Germinal center (tissue), 1 donor: ENCODE results near the gene GUF1.

Experiments used
- DNase-seq: peaks from one replicate; pipeline ENCODE4 v3.0.0; 2012; ENCODE audit warnings: mixed read lengths, low spot score

GUF1 gene, protein sequence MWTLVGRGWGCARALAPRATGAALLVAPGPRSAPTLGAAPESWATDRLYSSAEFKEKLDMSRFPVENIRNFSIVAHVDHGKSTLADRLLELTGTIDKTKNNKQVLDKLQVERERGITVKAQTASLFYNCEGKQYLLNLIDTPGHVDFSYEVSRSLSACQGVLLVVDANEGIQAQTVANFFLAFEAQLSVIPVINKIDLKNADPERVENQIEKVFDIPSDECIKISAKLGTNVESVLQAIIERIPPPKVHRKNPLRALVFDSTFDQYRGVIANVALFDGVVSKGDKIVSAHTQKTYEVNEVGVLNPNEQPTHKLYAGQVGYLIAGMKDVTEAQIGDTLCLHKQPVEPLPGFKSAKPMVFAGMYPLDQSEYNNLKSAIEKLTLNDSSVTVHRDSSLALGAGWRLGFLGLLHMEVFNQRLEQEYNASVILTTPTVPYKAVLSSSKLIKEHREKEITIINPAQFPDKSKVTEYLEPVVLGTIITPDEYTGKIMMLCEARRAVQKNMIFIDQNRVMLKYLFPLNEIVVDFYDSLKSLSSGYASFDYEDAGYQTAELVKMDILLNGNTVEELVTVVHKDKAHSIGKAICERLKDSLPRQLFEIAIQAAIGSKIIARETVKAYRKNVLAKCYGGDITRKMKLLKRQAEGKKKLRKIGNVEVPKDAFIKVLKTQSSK

DNA sequence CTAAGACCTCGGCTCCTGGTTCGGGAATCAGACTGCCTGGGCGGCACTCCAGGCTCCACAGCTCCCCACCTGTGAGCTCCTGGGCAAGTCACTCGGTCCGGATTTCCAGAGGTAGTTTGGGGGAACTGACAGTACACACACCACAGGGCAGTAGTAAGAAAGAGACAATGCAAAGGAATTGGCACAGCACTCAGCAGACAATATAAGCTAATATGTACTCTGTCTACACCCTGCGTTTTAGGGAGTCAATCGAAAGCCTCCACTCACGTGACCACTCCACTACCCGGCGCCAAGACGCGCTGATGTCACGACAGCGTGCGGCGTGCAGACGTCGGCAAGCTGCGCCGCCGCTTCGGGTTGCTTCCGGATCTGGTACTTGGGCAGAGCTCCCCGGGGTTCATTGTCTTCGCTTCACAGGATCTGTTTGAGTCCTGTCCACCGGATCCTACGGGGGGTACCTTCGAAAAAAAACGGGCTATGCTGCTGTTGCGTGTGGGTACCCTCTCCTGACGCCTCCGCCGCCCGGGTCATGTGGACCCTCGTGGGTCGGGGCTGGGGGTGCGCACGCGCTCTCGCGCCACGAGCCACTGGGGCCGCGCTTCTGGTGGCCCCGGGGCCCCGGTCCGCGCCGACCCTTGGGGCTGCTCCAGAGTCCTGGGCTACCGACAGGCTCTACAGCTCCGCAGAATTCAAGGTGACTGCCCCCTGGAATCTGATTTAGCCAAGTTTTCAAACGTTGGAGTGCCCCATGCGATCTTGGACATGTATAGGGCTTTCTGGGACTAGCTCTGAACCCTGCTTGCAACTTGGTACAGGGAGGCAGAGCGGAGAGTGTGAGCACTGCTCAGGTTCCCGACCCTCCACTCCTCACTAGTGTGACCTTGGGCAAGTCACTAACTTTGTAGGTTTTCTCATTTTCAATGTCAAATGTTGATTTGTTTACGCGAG is at the start of gene GUF1:
Gene GUF1 (plus strand): TSS at position 327 of the 948 bp plus-strand sequence. CDS start 203 bp downstream, at position 530.
- DNase-seq: peak; percentile 84

DNA sequence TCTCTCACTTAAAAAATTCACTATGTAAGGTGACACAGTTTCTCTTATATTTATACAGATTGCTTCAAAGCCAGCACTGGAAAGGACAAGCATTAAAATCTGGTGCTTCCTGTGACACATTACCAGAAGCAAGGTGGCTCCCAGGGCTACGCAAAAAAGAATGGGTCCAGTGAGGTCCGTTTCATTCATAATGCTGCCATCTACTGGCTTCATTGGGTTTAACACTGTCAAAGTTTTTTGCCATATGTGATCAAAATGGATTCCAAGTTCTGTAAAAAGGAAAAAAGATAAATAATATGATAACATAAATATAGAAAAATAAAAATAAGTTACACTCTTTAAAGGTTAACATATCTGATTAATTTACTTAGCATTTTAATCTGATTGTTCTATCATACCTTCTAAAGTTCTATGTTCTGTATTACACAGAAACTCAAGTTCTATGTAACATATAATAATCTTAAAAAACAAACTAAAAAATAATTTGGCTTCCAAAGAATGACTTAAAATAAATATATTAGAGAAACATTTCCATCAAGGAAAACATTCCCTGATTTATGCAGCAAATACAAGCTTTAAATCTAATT is 48.8 kb upstream of the GUF1 start:
- DNase-seq: peak; percentile 44

DNA sequence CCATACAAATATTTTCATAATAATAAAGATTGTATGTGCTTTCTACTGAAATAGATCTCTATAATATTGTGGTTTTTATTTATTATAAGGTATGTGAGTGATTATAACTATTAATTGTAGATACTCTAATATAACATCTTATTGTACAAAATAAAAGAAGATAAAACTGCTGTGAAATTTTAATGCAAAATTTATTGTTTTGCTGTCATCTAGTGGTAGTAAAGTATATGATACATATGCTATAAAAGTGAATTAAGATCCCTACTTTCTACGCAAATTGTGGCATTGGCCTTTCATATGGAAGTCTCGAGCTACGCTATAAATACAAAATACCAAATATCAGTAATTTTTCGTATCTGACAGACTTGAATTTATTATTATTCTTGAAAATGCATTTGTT is 46.1 kb upstream of the GUF1 start:
- no peak for DNase-seq

DNA sequence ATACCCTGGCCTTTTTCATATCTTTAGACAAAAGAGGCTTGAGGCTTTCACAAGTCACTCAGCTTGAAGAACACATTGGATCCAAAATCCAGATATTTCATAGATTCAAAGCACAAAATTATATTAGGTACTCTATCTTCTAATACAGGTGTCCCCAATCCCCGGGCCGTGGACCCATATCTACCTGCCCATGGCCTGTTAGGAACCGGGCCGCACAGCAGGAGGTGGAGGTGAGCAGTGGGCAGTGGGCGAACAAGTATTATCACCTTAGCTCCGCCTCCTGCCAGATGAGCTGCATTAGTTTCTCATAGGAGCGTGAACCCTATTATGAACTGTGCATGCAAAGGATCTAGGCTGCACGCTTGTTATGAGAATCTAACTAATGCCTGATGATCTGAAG is 45.5 kb upstream of the GUF1 start:
- no peak for DNase-seq

DNA sequence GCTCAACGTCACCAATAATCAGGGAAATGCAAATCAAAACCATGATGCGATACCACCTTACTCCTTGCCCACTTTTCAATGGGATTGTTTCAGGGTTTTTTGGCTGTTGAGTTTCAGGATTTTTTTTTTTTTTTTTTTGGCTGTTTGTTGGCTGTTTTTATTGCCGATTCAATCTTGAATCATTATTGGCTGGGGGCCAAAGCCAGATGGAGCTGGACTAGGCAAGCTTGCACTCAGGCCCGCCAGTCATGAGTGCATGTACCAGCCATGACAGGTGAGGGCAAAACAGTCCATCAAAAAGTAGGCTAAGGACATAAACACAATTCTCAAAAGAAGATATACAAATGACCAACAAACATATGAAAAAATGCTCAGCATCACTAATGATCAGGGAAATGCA is 40.1 kb upstream of the GUF1 start:
- DNase-seq: no peak

DNA sequence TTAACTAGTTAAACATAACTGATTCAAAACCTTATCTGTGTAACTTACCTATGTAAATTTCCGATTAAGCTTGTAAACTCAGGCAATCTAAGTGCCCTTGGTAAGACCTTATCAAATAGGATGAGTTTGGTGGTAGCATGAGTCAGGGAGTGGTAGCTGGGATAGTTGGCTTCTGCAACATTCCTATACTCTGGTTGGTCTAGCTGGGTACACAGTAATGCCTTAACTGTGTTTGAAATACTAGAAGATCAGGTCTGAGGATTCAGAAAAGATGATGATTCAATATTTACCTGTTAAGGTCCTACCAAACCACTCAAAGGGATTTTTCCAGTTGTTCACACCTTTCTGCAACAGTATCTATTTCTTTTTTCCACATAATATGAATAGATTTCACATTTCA is 32.1 kb upstream of the GUF1 start:
- no peak for DNase-seq

DNA sequence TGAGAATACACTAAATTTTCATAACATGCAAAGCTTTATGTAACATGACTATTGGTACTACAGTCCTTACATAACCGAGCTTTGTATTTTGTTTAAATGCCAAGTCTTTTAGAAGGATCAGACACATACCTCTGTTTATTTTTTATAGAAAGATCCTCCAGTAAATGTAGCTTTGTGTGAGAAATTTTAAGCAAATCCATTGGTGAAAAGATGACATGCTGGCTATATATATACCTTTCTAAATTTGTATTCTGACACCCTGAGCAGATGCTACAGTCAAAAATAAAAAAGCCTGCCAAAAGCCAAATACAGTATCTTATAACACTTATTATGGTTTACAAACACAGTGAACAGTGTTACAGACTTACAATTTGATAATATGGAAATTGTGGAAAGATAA is 26.8 kb upstream of the GUF1 start, which contains the start of gene YIPF7:
Gene YIPF7 (minus strand): TSS at position 201 of the 400 bp plus-strand sequence. CDS start 1,525 bp downstream, outside the sequence.
- DNase-seq: no peak

DNA sequence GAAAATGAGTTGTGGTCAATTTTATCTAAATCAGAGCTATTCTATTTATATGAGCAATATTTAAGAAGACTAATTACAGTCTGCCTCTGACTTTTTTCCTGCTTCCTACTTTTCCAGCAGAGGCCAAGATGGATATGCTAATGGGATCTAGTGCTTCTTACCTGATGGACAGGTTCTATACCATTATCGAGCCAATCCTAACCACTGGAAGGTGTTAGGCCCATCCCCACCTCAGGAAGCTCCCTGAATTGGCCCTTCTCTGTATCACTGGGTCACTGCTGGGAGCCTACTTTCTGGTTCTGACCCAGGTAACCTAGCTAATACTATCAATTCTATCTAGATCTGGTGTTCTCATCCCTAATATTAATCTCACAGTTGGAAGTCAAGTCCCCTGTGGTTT is 26.2 kb upstream of the GUF1 start:
- no peak for DNase-seq

DNA sequence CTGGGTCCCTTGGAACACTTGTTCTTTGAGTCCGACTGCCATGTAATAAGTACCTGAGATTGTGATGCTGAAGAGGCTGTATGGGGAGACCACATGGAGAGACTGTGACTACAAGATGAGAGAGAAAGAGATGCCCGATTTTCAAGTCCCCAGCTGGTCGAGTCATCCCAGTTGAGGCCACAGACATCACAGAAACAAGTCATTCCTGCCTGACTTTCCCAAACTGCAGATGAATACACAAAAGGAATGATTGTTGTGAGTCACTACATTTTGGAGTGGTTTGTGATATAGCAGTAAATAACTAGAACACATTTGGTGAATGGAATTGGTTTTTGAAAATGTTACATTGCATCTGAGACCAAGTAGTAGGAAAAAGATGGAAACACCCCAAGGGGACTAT is 17.8 kb upstream of the GUF1 start:
- DNase-seq: no peak

DNA sequence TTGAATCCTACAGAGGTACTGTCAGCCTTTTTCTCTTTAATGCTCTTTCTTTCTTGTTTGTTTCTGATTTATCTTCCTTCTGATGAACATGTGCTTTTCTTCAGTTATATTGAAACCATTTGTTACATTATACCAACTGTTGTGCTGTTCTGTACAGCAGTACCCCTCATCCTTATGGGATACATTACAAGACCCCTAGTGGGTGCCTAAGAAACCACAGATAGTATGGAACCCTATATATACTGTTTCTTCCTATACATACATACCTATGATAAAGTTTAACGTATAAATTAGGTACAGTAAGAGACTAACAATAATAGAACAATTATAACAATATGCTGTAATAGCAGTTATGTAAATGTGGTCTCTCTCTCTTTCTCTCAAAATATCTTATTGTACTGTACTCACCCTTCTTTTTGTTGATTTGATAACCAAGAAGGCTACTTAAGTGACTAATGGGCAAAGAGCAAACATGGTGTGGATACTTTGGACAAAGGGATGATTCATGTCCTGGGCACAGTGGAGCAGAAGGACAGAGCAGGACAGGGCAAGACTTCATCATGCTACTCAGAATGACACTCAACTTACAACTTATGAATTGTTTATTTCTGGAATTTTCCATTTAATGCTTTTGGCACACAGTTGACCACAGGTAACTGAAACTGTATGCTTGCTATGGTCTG is 16.1 kb upstream of the GUF1 start:
- no peak for DNase-seq

DNA sequence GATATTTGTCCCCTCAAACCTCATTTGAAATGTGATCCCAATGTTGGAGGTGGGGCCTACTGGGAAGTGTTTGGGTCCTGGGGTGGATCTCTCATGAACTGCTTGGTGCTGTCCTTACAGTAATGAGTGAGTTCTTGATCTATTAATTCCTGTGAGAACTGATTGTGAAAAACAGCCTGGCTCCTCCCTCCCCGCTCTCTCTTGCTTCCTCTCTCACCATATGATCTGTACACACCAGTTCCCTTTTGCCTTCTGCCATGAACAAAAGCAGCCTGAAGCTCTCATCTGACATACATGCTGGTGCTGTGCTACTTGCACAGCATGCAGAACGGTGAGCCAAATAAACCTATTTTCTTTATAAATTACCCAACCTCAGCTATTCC is 15.6 kb upstream of the GUF1 start:
- no peak for DNase-seq

DNA sequence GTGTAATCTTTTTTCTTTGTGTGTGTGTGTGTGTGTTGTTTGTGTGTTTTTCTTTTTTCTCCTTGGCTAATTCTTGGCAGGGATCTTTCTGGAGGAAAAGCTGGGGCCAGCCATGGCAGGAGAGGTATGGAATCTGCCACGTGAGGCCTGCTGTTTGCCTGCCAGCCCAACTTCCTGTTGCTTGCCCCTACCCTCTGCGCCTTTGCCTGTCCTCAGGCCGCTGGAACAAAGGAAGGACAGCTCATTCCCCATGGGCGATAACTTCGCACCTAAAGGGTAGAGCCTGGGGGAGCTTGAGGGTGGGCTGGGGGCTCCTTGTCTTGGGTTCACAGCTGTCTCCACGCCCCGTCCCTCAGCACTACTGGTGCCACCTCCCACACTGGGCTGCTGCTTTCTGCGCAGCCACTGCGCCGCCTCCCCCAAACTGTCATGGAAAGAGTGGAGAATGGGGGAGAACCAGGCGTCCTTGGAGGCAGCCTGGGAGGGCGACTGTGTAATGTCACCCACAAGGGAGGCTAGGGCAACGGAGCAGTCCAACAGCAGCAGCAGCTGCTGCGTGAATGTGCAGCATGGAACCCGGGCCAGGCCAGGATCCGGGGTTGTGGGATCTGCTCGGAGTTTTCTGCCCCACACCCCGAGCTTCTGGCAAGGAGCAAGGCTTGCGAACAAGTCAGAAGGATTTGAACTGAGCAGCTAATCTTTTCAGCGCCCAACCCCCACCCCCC is 14.5 kb upstream of the GUF1 start:
- no peak for DNase-seq

DNA sequence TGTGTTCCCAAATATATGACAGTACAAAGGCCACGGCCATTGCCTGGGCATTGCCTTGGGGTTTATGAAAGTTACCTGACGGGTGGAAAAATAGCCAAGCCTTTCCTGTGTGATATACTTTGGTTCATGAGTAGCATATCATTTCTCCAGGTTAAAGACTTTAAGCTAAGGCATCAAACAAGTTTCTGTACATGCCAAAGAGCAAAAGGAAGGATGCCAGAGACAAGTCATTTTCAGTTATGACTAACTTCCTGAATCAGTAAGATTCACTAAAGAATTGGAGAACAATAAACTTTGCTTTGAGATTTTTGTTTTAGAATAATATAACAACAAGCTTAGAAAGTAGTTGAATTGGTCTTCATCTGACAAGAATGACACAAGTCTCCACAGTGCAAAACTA is 9.7 kb upstream of the GUF1 start:
- no peak for DNase-seq

DNA sequence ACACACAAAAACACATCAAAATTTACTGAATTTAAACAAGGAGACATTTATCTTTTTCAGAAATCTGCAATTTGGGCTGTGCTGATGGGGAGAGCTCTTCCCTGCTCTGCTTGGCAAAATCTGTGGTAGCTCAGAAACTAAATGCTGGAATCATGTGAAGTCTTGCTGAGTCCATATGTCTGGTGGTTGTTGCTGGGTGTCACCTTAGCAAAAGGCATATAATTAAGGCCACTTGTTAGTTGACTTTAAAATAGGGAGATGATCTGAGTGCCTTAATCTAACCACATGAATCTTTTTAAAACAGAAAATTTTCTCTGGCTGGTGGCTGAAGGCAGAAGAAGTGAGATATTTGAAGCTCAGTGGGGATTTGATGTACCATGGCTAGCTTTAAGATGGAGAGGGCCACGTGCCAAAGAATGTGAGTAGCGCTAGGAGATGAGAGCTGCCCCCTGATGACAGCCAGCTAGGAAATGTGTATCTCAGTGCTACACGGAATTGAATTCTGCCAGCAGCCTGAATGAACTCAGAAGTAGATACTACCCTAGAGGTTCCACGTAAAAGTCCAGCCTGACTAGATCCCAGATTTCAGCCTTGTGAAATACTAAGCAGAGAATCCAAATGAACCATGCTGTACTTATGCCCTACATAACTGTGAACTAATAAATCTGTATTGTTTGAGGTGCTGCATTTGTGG is 7.6 kb upstream of the GUF1 start:
- DNase-seq: no peak

DNA sequence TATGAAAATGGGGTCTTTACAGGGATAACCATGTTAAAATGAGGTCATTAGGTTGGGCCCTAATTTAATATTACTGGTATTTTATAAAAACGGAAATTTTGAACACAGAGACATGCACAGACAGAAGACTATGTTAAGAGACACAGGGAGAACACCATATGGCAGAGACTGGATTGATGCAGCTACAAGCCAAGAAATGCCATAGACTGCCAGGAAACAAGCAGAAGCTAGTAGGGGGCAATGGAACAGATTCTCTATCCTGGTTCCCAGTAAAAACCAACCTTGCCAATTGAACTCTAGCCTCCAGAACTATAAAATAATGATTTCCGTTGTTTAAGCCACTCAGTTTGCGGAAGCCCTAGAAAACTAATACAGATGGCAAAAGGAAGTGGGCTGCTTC is 6.6 kb upstream of the GUF1 start:
- no peak for DNase-seq

DNA sequence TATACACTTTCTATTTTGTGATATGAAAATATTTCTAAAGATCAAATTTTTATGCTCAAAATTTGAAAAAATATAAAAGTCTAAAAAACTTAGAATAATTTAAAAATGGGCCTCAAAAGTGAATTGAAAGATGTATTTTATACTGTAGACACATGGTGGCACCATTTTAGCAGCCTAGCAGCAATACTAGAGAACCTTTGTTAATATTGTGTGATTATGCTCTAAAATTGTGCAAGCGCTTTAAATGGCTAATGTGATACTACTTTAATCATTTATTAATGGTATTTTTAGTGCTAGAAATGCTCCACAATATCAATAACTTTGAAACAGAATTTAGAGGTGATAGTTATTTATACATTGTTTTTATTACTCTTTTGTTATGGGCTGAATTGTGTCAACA is 3.7 kb upstream of the GUF1 start:
- DNase-seq: no peak

DNA sequence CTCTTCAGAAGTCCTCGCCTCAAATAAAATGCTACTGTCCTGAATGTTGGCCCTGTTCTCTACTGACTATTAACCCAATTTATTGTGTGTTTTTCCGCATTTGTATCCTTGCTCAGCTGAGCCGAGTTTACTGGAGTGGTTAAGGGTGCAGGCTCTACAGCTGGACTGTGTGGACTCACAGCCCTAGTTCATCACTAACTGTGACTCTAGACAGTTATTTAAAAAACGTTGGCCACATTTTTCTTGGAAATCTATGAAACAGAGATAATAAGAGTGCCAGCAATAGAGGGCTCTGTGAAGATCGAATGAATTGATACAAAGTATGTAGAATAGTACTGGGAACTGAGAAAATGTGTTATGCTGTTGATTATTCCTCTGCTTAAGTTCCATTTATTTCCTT is 2.9 kb upstream of the GUF1 start:
- DNase-seq: no peak

DNA sequence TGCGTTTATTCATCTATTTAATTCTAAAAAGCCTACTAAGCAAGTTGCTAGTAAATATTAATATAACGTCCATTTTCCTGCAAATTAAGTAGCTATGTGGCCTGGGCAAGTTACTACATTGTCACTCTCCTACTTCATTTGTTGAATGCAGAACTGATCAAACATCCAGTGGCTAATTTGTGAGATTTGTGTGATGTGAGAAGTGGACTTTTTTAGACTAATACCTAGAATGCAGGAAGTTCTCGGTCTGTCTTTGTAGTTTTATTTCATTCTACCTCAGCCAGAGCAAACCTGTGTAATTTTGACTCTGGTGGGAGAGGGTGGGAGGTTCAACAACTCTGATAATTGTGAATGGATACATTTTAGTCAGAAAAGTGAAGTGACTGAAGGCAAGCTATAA is 840 bp downstream of the GUF1 start:
- DNase-seq: peak; percentile 4

DNA sequence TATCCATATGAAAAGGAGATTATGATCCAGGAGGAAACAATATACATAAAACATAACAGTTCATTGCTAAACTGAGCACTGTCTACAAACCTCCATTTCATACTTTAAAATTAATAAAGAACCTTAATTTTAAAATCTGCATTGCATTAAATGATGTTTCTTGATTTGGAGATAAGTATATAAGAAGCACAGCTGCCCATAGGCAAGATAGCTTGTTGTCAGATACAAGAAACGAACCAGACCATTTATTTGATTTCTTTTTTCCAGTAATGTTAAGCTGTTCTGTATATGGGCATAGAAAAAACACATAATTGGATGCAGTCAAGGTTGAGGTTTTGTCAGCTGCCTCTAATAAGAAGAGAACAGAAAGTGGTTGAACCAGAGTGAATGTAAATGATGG is 6.4 kb downstream of the GUF1 start:
- DNase-seq: no peak

DNA sequence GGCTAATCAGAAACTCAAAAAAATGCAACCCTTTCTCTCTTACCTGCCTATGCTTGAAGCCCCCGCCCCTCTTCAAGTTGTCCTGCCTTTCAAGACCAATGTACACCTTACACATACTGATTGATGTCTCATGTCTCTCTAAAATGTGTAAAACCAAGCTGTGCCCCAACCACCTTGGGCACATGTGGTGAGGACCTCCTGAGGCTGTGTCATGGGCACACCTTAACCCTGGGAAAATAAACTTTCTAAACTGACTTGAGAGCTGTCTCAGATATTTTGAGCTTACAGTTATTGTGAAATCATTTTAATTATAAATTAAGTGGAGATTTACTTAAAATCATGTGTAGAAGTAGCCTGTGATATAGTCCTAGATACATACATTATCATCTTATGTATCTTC is 22.2 kb downstream of the GUF1 start:
- DNase-seq: no peak
